Spinal cord (tissue), 10 donors: ENCODE results near the gene THSD7A. TPM values are rescaled to one million over a fixed set of nuclear protein-coding genes. Genes with fewer than 3 reads are reported as not detected.

Experiments used
- DNase-seq, 6 donors: peaks; one replicate each; pipeline versions ENCODE4 v3.0.0 to v3.0.0-alpha.2; 2013 to 2015; ENCODE audit warnings: low spot score in 6 of 6, low read depth in 4 of 6
- H3K27ac ChIP-seq: one replicate; pipeline ENCODE4 v1.5.1; 2013; ENCODE audit warnings: low read depth, low read length, control low read depth
- H3K27me3 ChIP-seq: one replicate; pipeline ENCODE4 v1.6.1; 2013; ENCODE audit warnings: low read length; ENCODE audit not compliant: control insufficient read depth, insufficient read depth
- H3K36me3 ChIP-seq: one replicate; pipeline ENCODE4 v1.6.1; 2013; ENCODE audit warnings: low read length; ENCODE audit not compliant: control insufficient read depth, insufficient read depth
- H3K4me1 ChIP-seq: one replicate; pipeline ENCODE4 v1.6.1; 2013; ENCODE audit warnings: low read length; ENCODE audit not compliant: control insufficient read depth, insufficient read depth
- H3K4me3 ChIP-seq: one replicate; pipeline ENCODE4 v1.5.1; 2013; ENCODE audit warnings: low read depth, low read length, control low read depth
- H3K9me3 ChIP-seq: one replicate; pipeline ENCODE4 v1.6.1; 2013; ENCODE audit warnings: low read length; ENCODE audit not compliant: control insufficient read depth, insufficient read depth
- WGBS: methylation state at CpG from one replicate; pipeline ENCODE4 v1.1.5; 2013; ENCODE audit warnings: missing lambda C conversion rate; ENCODE audit not compliant: insufficient coverage; 5-methylcytosine and 5-hydroxymethylcytosine counted together
- polyA plus RNA-seq, 2 donors: library from polyadenylated mRNA; unstranded; fragments of 120-200 nt; gene quantifications; one replicate each; pipeline ENCODE4 v1.2.1, GENCODE V29; 2013; ENCODE audit not compliant: insufficient read length in 2 of 2
- total RNA-seq, 2 donors: library from RNA; depleted of rRNA in 1 of 2; stranded (reverse); fragments of 120-200 nt in 1 of 2; fragments of >200 nt in 1 of 2; gene quantifications; one replicate each; pipeline versions ENCODE4 v1.2.3 to v1.2.4, GENCODE V29; 2013 to 2014
- donor health status: healthy.

THSD7A gene
- total and polyA plus RNA-seq, 4 donors: 15.7 to 50.5 (median 20.4) TPM

DNA sequence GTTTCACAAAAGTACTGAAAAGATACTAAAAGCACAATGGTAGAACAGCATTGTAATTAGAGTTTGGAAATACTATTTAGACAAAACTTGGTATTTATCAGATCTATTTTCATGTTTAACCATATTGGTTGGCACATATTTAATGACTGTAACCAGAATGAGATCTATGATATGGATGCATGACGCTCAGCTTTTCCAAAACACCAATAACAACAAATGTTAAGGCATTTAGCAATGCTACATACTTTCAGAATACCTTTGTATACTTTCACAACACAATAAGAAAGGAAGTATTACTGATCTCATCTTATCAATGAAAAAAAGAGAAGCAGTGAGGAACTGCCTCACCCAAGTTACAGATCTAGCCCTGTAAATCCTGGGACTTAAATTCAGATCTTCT, 74.8 kb downstream of the THSD7A start:
- Histone ChIP-seq H3K36me3 (no peaks in the 10 kb centered on the region), H3K4me3 (no peak overlapping the region), H3K9me3 (no peaks in the 10 kb centered on the region), H3K4me1 (peaks cover 6% of the 10 kb centered on the region), H3K27me3 (no peaks in the 10 kb centered on the region), H3K27ac (no peak overlapping the region)
- WGBS: no CpG with 5 or more reads among the region's 1 CpG
- DNase-seq: no peak

DNA sequence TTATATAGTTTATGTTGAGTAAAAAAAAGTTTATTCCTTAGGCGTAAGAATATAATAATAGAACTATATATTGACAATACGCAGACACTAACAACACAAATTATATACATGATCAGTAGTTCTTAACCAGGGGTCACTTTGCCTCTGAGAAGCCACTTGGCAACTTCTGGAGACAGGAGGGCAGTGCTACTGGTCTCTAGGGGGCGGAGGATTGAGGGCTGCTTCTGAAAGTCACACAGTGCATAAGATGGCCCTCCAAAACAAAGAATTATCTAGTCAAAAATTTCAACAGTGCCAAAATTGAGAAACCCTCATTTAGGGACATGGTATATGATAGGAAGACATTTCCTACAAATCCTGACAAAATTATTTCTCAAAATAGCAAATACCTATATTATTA, 77.1 kb downstream of the THSD7A start:
- H3K9me3 ChIP-seq: no peaks in the 10 kb centered on the region
- H3K27me3 ChIP-seq: no peaks in the 10 kb centered on the region
- H3K27ac ChIP-seq: no peak overlapping the region
- no peaks in the 10 kb centered on the region for H3K36me3 ChIP-seq
- DNase-seq: no peak
- no peak overlapping the region for H3K4me3 ChIP-seq
- no CpG with 5 or more reads among the region's 3 CpGs for WGBS
- peaks cover 6% of the 10 kb centered on the region for H3K4me1 ChIP-seq

DNA sequence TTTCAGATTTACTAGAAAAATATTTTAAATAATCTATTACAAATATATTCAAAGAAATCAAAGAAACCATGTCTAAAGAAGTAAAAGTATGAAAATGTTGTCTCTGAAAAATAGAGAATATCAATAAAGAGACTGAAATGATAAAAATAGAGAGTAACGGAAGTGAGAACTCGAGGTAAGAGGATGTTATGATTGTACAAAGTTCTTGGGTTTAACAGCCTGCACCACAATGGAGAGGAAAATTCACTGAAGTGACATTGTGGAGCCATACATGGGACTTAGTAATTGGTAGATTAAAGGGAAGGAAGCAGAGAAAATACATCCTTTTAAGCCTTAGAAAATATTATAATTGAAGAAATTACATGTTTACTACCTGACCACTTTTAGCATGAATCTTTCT, 77.9 kb downstream of the THSD7A start:
- no peak for DNase-seq
- no peaks in the 10 kb centered on the region for H3K9me3 ChIP-seq
- H3K27ac ChIP-seq: no peak overlapping the region
- H3K4me1 ChIP-seq: peaks cover 6% of the 10 kb centered on the region
- H3K36me3 ChIP-seq: no peaks in the 10 kb centered on the region
- H3K27me3 ChIP-seq: no peaks in the 10 kb centered on the region
- 93% methylated on average over 2 of the region's 2 CpGs for WGBS
- no peak overlapping the region for H3K4me3 ChIP-seq

- H3K9me3 ChIP-seq: no peaks in the 10 kb centered on the region
- H3K27ac ChIP-seq: no peak overlapping the region
- H3K4me1 ChIP-seq: peaks cover 6% of the 10 kb centered on the region
- DNase-seq: peak in 5 of 6 donors; percentile 21 to 77 (median 48)
- no peak overlapping the region for H3K4me3 ChIP-seq
- H3K27me3 ChIP-seq: no peaks in the 10 kb centered on the region
- H3K36me3 ChIP-seq: no peaks in the 10 kb centered on the region
Measured at GRCh38 chr7:11753433-11753832, 78.6 kb downstream of the THSD7A start.

- no peak for DNase-seq
- no peaks in the 10 kb centered on the region for H3K9me3 ChIP-seq
- H3K27ac ChIP-seq: no peak overlapping the region
- WGBS: 92% methylated on average over 5 of the region's 8 CpGs
- peaks cover 6% of the 10 kb centered on the region for H3K4me1 ChIP-seq
- no peak overlapping the region for H3K4me3 ChIP-seq
- no peaks in the 10 kb centered on the region for H3K27me3 ChIP-seq
- H3K36me3 ChIP-seq: no peaks in the 10 kb centered on the region
Measured at GRCh38 chr7:11751807-11752389, 80.1 kb downstream of the THSD7A start.

- Histone ChIP-seq H3K27ac (no peak overlapping the region), H3K9me3 (no peaks in the 10 kb centered on the region), H3K36me3 (no peaks in the 10 kb centered on the region), H3K4me3 (no peak overlapping the region), H3K4me1 (peaks cover 6% of the 10 kb centered on the region), H3K27me3 (no peaks in the 10 kb centered on the region)
- DNase-seq: no peak
- WGBS: no CpG with 5 or more reads among the region's 2 CpGs
Measured at GRCh38 chr7:11751315-11751714, 80.7 kb downstream of the THSD7A start.

- no peaks in the 10 kb centered on the region for H3K36me3 ChIP-seq
- H3K4me1 ChIP-seq: peaks cover 6% of the 10 kb centered on the region
- no peak for DNase-seq
- no peaks in the 10 kb centered on the region for H3K27me3 ChIP-seq
- H3K4me3 ChIP-seq: no peak overlapping the region
- H3K9me3 ChIP-seq: no peaks in the 10 kb centered on the region
- no peak overlapping the region for H3K27ac ChIP-seq
- 100% methylated on average over 1 of the region's 6 CpGs for WGBS
Measured at GRCh38 chr7:11750191-11750590, 81.8 kb downstream of the THSD7A start.

- WGBS: no CpG with 5 or more reads among the region's 4 CpGs
Measured at GRCh38 chr7:11749629-11750028, 82.4 kb downstream of the THSD7A start.

DNA sequence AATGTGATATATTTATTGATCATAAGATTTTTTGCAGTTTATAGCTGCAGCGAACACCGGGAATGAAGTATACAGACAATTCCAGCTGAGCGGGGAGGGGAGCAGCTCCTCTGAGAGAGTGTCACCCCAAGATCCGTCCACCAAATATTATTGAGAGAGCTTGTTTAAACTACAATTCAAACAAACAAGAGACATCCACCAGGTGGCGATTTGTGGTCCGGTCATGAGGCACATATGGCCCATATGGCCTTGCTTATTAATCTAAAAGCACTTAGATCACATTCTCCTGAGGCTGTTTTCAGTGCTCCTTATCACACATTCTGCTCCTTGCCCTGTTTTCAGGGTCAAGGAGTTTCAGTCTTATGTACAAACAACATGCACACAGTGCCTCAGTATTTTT, 83.1 kb downstream of the THSD7A start:
- no peak for DNase-seq
- Histone ChIP-seq H3K27ac (no peak overlapping the region), H3K4me3 (no peak overlapping the region), H3K27me3 (no peaks in the 10 kb centered on the region), H3K36me3 (no peaks in the 10 kb centered on the region), H3K4me1 (peaks cover 6% of the 10 kb centered on the region), H3K9me3 (no peaks in the 10 kb centered on the region)
- 65% methylated on average over 2 of the region's 6 CpGs for WGBS

More at GRCh38 chr7:11749629-11750028, 82.4 kb downstream of the THSD7A start:
- Histone ChIP-seq H3K9me3 (no peaks in the 10 kb centered on the region), H3K27ac (no peak overlapping the region), H3K36me3 (no peaks in the 10 kb centered on the region), H3K4me3 (no peak overlapping the region), H3K27me3 (no peaks in the 10 kb centered on the region), H3K4me1 (peaks cover 6% of the 10 kb centered on the region)
- no peak for DNase-seq

DNA sequence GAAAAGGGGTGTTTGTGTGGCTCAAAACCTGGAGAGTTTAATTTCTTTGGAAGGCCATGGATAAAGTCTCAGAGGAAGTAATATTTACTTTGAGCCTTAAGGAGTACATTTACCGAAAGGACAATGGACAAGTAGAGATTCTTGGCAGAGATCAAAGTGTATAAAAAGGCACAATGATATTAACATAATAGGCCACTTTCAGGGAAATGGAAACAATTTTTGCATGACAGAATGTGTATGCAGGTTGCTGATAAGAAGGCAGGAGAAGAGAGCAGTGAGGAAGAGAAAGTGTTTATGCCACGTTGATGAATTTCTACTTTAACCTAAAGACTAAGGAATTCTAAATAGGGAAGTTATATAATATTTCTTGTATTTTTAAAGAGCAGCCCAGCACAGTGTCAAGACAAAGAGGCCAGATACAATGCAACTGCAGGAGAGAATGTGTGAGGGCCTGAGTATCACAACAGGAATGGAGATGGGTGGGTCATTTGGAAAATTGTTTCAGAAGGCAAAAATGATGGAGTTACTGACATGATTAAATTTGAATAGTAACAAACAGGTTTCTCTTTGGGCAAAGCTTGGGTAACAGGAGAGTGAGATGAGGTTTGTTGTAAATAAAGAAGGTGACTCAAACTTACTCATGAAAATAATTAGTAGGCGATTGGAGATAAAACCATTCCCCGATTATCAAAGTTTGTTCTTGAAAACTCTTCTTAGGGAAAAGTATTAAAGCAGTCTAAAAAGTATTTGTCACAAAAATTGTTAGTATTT, 84.1 kb downstream of the THSD7A start:
- Histone ChIP-seq H3K27ac (no peak overlapping the region), H3K4me1 (no peaks in the 10 kb centered on the region), H3K36me3 (no peaks in the 10 kb centered on the region), H3K4me3 (no peak overlapping the region), H3K27me3 (no peaks in the 10 kb centered on the region), H3K9me3 (no peaks in the 10 kb centered on the region)
- no peak for DNase-seq
- no CpG with 5 or more reads among the region's 4 CpGs for WGBS
